Forelimb muscle (tissue), 1 donor: Measurements from ENCODE around the gene MYO1D. TPM values are rescaled to one million over a fixed set of nuclear protein-coding genes. Genes with fewer than 3 reads are reported as not detected.

Experiments
- DNase-seq: peaks from one replicate; pipeline ENCODE4 v3.0.0-alpha.2; 2013; ENCODE audit warnings: low read depth
- polyA plus RNA-seq: library from polyadenylated mRNA; unstranded; fragments of 120-200 nt; gene quantifications from one replicate; pipeline ENCODE4 v1.2.1, GENCODE V29; 2013; ENCODE audit not compliant: insufficient read length

Gene MYO1D
- polyA plus RNA-seq, 1 donor, result 5.8 TPM

- no peak for DNase-seq
Measured at GRCh38 chr17:32626379-32626791, 250.5 kb downstream of the MYO1D start.

GRCh38 chr17:32625971-32626370 lies 251.0 kb downstream of the MYO1D start:
- no peak for DNase-seq

GRCh38 chr17:32623196-32623595 lies 253.7 kb downstream of the MYO1D start:
- DNase-seq, result no peak

GRCh38 chr17:32622540-32622939 lies 254.4 kb downstream of the MYO1D start:
- DNase-seq, result no peak

- no peak for DNase-seq
Measured at GRCh38 chr17:32621612-32622312, 255.2 kb downstream of the MYO1D start.

GRCh38 chr17:32615326-32615725 lies 261.6 kb downstream of the MYO1D start:
- DNase-seq, result no peak

GRCh38 chr17:32610943-32611342 lies 266.0 kb downstream of the MYO1D start:
- no peak for DNase-seq

GRCh38 chr17:32609884-32610650 lies 266.9 kb downstream of the MYO1D start:
- no peak for DNase-seq

- no peak for DNase-seq
Measured at GRCh38 chr17:32609085-32609484, 267.8 kb downstream of the MYO1D start.

- no peak for DNase-seq
Measured at GRCh38 chr17:32608267-32608666, 268.7 kb downstream of the MYO1D start.

GRCh38 chr17:32604966-32605365 lies 272.0 kb downstream of the MYO1D start:
- no peak for DNase-seq

GRCh38 chr17:32602396-32602795 lies 274.5 kb downstream of the MYO1D start:
- DNase-seq, result no peak

- no peak for DNase-seq
Measured at GRCh38 chr17:32601866-32602265, 275.1 kb downstream of the MYO1D start.

- no peak for DNase-seq
Measured at GRCh38 chr17:32596628-32597027, 280.3 kb downstream of the MYO1D start.

GRCh38 chr17:32596206-32596605 lies 280.7 kb downstream of the MYO1D start:
- DNase-seq, result no peak

- no peak for DNase-seq
Measured at GRCh38 chr17:32593003-32593402, 283.9 kb downstream of the MYO1D start.

- DNase-seq, result no peak
Measured at GRCh38 chr17:32591405-32591804, 285.5 kb downstream of the MYO1D start.

- no peak for DNase-seq
Measured at GRCh38 chr17:32590974-32591373, 285.9 kb downstream of the MYO1D start.

- DNase-seq, result no peak
Measured at GRCh38 chr17:32588982-32589381, 287.9 kb downstream of the MYO1D start.

- DNase-seq, result no peak
Measured at GRCh38 chr17:32588135-32588534, 288.8 kb downstream of the MYO1D start.

GRCh38 chr17:32586666-32587065 lies 290.3 kb downstream of the MYO1D start:
- no peak for DNase-seq

- no peak for DNase-seq
Measured at GRCh38 chr17:32584792-32585191, 292.1 kb downstream of the MYO1D start.

GRCh38 chr17:32583053-32583452 lies 293.9 kb downstream of the MYO1D start:
- no peak for DNase-seq
